Anterior cingulate cortex (tissue), 58 donors: ENCODE data around the gene MBOAT2.
A peak's percentile ranks its signal among the peaks of the same experiment; 100 is the strongest.
"Not testable (repeated sequence)": the region's sequence is repeated elsewhere in the genome, so short reads cannot be mapped to it uniquely, and the experiment has no call there.

ENCODE experiments used
- DNase-seq, 58 donors: peaks; one replicate each; lab custom pipeline; 2025; lab: John Stamatoyannopoulos, UW

MBOAT2 gene

GRCh38 chr2:8907764-8908288 lies 95.7 kb downstream of the MBOAT2 start:
- DNase-seq: no peak

DNA sequence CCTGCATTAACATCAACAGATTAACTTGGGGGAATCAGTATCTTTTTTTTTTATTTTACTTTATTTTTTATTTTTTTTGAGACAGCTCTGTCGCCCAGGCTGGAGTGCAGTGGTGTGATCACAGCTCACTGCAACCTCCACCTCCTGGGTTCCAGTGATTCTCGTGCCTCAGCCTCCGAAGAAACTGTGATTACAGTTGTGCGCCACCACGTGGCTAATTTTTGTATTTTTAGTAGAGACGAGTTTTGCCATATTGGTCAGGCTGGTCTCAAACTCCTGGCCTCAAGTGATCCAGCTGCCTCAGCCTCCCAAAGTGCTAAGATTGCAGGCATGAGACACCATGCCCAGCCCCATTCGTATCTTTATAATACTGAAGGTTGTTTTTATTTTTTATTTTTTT lies 99.6 kb downstream of the MBOAT2 start:
- not testable (repeated sequence) for DNase-seq

DNA sequence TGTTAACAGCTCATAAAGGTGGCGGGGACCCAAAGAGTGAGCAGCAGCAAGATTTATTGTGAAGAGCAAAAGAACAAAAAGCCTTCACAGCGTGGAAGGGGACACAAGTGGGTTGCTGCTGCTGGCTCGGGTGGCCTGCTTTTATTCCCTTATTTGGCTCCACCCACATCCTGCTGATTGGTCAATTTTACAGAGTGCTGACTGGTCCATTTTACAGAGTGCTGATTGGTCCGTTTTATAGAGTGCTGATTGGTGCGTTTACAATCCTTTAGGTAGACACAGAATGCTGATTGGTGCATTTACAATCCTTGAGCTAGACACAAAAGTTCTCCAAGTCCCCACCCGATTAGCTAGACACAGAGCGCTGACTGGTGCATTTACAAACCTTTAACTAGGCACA lies 100.7 kb downstream of the MBOAT2 start:
- DNase-seq: not testable (repeated sequence)

- not testable (repeated sequence) for DNase-seq
These were observed 106.3 kb downstream of the MBOAT2 start for GRCh38 chr2:8897206-8897605.

DNA sequence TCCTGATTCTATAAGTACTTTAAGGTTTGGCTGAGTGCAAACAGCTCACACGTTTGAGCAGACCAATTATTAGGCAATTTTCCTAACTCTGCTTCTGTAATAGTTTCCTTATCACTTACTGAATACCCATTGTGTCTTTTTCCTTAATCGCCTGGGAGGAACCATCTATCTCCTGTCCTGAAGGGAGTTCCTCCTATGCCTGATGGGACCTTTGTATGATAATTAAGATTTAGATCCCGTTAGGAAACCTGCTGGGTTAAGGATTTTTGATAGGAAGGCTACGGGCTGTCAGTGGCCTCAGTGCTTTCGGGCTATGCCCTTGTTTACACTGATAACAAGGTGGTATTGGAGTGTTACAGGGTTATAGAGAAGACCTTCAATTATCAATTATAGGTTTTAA lies 106.8 kb downstream of the MBOAT2 start:
- DNase-seq: not testable (repeated sequence)

- not testable (repeated sequence) for DNase-seq
These were observed 108.2 kb downstream of the MBOAT2 start for GRCh38 chr2:8895087-8895912.

DNA sequence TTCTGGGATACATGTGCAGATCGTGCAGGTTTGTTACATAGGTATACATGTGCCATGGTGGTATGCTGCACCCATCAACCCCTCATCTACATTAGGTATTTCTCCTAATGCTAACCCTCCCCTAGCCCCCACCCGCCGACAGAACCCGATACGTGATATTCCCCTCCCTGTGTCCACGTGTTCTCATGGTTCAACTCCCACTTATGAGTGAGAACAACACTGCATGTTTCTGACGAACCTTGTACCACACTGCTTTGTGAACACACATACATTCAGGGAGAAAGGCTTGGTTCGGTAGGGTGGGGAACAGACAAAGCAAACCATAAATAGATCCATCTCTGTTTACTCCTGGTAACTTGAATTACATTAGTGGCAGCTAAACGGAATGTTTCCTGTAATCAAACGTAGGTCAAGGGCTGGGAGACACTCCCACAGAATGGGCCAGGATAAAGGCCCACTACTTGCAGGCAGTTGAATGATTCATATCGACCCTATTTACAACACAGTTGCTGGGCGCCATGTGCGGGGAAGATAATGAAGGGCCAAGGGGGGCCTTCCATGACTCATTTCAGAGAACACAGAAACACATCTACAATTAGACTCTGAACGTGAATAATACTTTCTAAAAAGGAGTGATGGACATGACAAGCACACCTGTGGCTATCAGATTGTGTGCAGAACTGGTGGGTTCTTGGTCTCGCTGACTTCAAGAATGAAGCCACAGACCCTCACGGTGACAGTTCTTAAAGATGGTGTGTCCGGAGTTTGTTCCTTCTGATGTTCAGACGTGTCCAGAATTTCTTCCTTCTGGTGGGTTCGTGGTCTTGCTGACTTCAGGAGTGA lies 109.3 kb downstream of the MBOAT2 start:
- DNase-seq: no peak

DNA sequence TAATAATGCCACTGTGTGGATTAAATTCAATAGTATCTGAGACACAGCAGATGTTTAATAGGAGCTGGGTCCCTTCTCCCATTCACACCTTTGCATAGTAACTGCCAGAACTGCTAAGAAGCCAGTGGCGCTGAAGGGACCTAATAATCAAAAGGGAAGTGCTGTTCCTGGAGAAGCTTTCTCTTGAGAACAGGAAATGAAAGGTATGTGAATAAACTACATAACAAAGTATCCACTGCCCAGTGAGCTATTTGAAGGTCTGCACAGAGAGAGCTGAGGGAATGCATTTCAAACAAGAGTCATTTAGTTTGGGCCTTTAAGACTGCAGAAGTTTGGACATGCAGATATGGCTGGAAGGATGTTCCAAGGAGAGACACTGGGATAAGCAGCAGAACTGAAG lies 110.0 kb downstream of the MBOAT2 start:
- DNase-seq: no peak

DNA sequence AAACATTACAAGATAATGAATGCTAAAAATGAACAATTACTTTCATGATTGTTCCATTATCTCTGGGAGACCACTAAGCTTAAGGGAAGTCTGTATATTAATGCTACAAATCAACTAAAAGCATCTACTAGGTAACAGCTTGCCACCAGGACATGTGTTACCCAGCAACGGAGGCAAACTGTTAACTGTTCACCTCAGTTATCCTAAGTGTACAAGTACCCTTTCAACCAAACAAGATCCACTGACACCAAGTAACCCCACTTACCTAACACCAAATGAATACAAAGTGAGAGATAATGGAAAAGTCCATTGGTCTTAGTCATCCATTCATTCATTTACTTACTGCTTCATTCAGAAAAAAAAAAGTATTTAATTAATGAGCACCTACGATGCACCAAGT lies 111.4 kb downstream of the MBOAT2 start:
- DNase-seq: no peak

DNA sequence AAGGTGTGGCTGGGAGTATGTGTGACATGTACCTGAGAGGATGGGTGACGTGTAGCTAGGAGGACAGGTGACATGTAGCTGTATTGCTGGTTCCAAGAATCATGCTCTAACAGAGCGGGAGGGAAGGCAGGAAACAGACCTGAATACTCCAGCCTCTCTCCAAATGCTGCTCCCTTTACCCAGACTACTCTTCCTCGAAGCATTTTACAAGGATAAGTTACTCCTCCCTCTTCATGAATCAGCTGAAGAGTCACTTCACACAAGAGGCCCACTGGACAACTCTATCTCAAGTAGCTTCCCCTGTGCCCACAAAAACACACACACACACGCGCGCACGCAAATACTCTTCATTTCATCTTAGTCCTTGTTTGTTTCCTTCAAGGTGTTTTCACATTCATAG lies 113.5 kb downstream of the MBOAT2 start:
- no peak for DNase-seq

GRCh38 chr2:8888963-8889362 lies 114.5 kb downstream of the MBOAT2 start:
- no peak for DNase-seq

DNA sequence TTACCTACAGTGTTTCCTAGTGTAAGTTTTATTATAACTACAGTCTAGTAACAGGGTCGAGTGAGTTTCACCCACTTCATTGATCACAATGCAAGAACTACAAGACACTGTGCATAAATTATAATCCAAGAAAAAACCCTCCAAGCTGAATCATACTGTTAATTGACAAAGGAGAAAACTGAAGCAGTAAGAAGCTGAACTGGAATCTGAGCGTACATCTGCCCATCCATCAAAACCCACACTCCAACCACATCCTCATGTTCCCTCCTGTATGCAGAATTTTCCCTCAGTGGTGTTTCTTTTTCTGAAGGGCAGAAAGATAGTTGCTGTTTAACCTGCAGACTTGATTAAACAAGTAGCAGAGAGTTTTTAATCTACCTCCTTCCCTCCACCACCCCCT lies 116.6 kb downstream of the MBOAT2 start:
- no peak for DNase-seq

DNA sequence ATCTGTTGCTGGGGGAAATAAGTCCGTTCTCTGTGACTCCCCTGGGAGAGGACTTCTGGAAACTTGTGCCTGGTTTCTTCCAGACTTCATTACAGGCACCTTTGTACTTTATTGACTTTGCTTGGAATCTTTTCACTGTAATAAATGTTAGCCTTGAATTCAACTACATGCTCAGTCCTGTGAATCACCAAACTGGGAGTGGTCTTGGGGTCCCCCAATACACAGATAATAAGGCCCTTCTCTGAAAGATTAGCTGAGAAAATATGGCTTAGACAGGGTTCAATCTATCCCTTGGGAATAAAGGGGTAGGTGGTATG lies 117.3 kb downstream of the MBOAT2 start:
- DNase-seq: no peak

- DNase-seq: no peak
These were observed 117.9 kb downstream of the MBOAT2 start for GRCh38 chr2:8885449-8886201.

GRCh38 chr2:8884812-8885211 lies 118.7 kb downstream of the MBOAT2 start:
- no peak for DNase-seq

DNA sequence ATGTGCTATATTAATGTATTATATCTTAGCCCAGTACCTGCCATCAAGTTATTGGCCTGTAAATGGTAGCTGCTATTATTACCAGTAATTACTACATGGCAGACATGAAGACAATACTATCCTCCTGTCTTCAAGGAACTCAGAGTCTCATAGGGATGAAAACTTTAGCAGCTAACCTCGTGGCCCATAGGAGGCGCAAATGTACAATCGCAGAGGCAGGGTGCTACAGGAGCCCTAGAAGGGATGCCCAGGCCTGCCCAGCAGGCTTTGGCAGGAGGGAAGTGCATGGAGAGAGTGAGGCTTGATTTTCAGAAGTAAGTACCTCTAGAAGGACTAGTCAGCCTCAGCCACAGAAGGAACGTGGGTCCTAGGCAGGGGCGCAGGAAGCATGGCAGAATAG lies 121.4 kb downstream of the MBOAT2 start:
- peak in 8 of 58 donors; percentile 2 to 19 (median 7) for DNase-seq

GRCh38 chr2:8877894-8878293 lies 125.6 kb downstream of the MBOAT2 start:
- no peak for DNase-seq

- DNase-seq: no peak
These were observed 126.2 kb downstream of the MBOAT2 start for GRCh38 chr2:8877332-8877731.

- no peak for DNase-seq
These were observed 126.9 kb downstream of the MBOAT2 start for GRCh38 chr2:8876628-8877027.

GRCh38 chr2:8872821-8873432 lies 130.6 kb downstream of the MBOAT2 start:
- peak in 1 of 58 donors; percentile 23 for DNase-seq
